ENCODE data around the gene OR10AD1. TPM values are rescaled to one million over a fixed set of nuclear protein-coding genes. Genes with fewer than 3 reads are reported as not detected.
"Not testable (repeated sequence)": the region's sequence is repeated elsewhere in the genome, so short reads cannot be mapped to it uniquely, and the experiment has no call there.

OR10AD1 gene
- total RNA-seq (2014; rRNA removed; shearing (Covaris generic)), result not detected in 2 replicates

GRCh38 chr12:48203192-48203591, at the start of gene OR10AD1:
Gene OR10AD1 (minus strand): TSS chr12:48203292. CDS start chr12:48203292, 0 bp downstream.
- no peak for DNase-seq (ENCODE audit: low read depth in 1 of 2, low spot score in 2 of 2)
- H3K4me3 ChIP-seq, result no peak within 1 kb of the TSS
- no peak within 1 kb of the TSS for H3K27ac ChIP-seq
- H3K27me3 ChIP-seq (replicated peaks), result peaks cover 10% of the 10 kb centered on the region
- H3K36me3 ChIP-seq, result no peaks in the 10 kb centered on the region
- peaks cover 15% of the 10 kb centered on the region for H3K4me1 ChIP-seq (replicated peaks)
- H3K9me3 ChIP-seq (replicated peaks), result peaks cover 29% of the 10 kb centered on the region

GRCh38 chr12:48247181-48247966, 44.3 kb upstream of the OR10AD1 start:
- H3K36me3 ChIP-seq, result no peaks in the 10 kb centered on the region
- no peak overlapping the region for H3K4me3 ChIP-seq
- peaks cover 9% of the 10 kb centered on the region for H3K9me3 ChIP-seq (replicated peaks)
- no peak overlapping the region for H3K27ac ChIP-seq
- DNase-seq (ENCODE audit: low read depth in 1 of 2, low spot score in 2 of 2), result peak in 1 of 2 experiments; percentile 78
- no peaks in the 10 kb centered on the region for H3K4me1 ChIP-seq (replicated peaks)
- H3K27me3 ChIP-seq (replicated peaks), result peaks cover 48% of the 10 kb centered on the region

- Histone ChIP-seq H3K9me3 (replicated peaks) (peaks cover 9% of the 10 kb centered on the region), H3K4me3 (no peak overlapping the region), H3K4me1 (replicated peaks) (no peaks in the 10 kb centered on the region), H3K36me3 (no peaks in the 10 kb centered on the region), H3K27ac (no peak overlapping the region), H3K27me3 (replicated peaks) (peaks cover 29% of the 10 kb centered on the region)
- peak in 1 of 2 experiments; percentile 63 for DNase-seq (ENCODE audit: low read depth in 1 of 2, low spot score in 2 of 2)
These were observed 34.1 kb upstream of the OR10AD1 start for GRCh38 chr12:48237162-48237561.

GRCh38 chr12:48235796-48236333, 32.8 kb upstream of the OR10AD1 start:
- Histone ChIP-seq H3K4me1 (replicated peaks) (no peaks in the 10 kb centered on the region), H3K9me3 (replicated peaks) (peaks cover 7% of the 10 kb centered on the region), H3K36me3 (no peaks in the 10 kb centered on the region), H3K27me3 (replicated peaks) (peaks cover 29% of the 10 kb centered on the region), H3K27ac (no peak overlapping the region), H3K4me3 (no peak overlapping the region)
- peak in 1 of 2 experiments; percentile 68 for DNase-seq (ENCODE audit: low read depth in 1 of 2, low spot score in 2 of 2)

GRCh38 chr12:48231169-48231958, 28.3 kb upstream of the OR10AD1 start:
- DNase-seq (ENCODE audit: low read depth in 1 of 2, low spot score in 2 of 2); H3K9me3 ChIP-seq (replicated peaks); H3K4me1 ChIP-seq (replicated peaks); H3K36me3 ChIP-seq; H3K4me3 ChIP-seq; H3K27ac ChIP-seq: not testable (repeated sequence)
- H3K27me3 ChIP-seq (replicated peaks), result peaks cover 18% of the 10 kb centered on the region

- not testable (repeated sequence) for H3K4me3 ChIP-seq; H3K36me3 ChIP-seq; H3K27me3 ChIP-seq (replicated peaks); H3K9me3 ChIP-seq (replicated peaks); H3K4me1 ChIP-seq (replicated peaks); H3K27ac ChIP-seq
- DNase-seq (ENCODE audit: low read depth in 1 of 2, low spot score in 2 of 2), result peak in 1 of 2 experiments; percentile 69
These were observed 21.4 kb upstream of the OR10AD1 start for GRCh38 chr12:48224533-48224932.

- peak in 1 of 2 experiments; percentile 77 for DNase-seq (ENCODE audit: low read depth in 1 of 2, low spot score in 2 of 2)
- peaks cover 14% of the 10 kb centered on the region for H3K27me3 ChIP-seq (replicated peaks)
- no peak overlapping the region for H3K4me3 ChIP-seq
- peaks cover 6% of the 10 kb centered on the region for H3K4me1 ChIP-seq (replicated peaks)
- no peak overlapping the region for H3K27ac ChIP-seq
- H3K36me3 ChIP-seq, result no peaks in the 10 kb centered on the region
- no peaks in the 10 kb centered on the region for H3K9me3 ChIP-seq (replicated peaks)
These were observed 18.6 kb upstream of the OR10AD1 start for GRCh38 chr12:48221645-48222044.

GRCh38 chr12:48220701-48221100, 17.6 kb upstream of the OR10AD1 start:
- Histone ChIP-seq H3K36me3 (no peaks in the 10 kb centered on the region), H3K27me3 (replicated peaks) (peaks cover 21% of the 10 kb centered on the region), H3K4me3 (no peak overlapping the region), H3K4me1 (replicated peaks) (peaks cover 6% of the 10 kb centered on the region), H3K9me3 (replicated peaks) (no peaks in the 10 kb centered on the region), H3K27ac (no peak overlapping the region)
- DNase-seq (ENCODE audit: low read depth in 1 of 2, low spot score in 2 of 2), result no peak

- peak overlapping the region; percentile 6 for H3K27ac ChIP-seq
- no peak overlapping the region for H3K4me3 ChIP-seq
- no peaks in the 10 kb centered on the region for H3K36me3 ChIP-seq
- no peaks in the 10 kb centered on the region for H3K9me3 ChIP-seq (replicated peaks)
- H3K4me1 ChIP-seq (replicated peaks), result peaks cover 6% of the 10 kb centered on the region
- DNase-seq (ENCODE audit: low read depth in 1 of 2, low spot score in 2 of 2), result peak; percentile 76 to 91
- H3K27me3 ChIP-seq (replicated peaks), result peaks cover 29% of the 10 kb centered on the region
These were observed 16.5 kb upstream of the OR10AD1 start for GRCh38 chr12:48219631-48220030.

- H3K9me3 ChIP-seq (replicated peaks), result no peaks in the 10 kb centered on the region
- no peak overlapping the region for H3K4me3 ChIP-seq
- DNase-seq (ENCODE audit: low read depth in 1 of 2, low spot score in 2 of 2), result no peak
- peaks cover 6% of the 10 kb centered on the region for H3K4me1 ChIP-seq (replicated peaks)
- peaks cover 38% of the 10 kb centered on the region for H3K27me3 ChIP-seq (replicated peaks)
- no peaks in the 10 kb centered on the region for H3K36me3 ChIP-seq
- no peak overlapping the region for H3K27ac ChIP-seq
These were observed 13.7 kb upstream of the OR10AD1 start for GRCh38 chr12:48216785-48217184.

- peaks cover 21% of the 10 kb centered on the region for H3K27me3 ChIP-seq (replicated peaks)
- not testable (repeated sequence) for H3K4me3 ChIP-seq; DNase-seq (ENCODE audit: low read depth in 1 of 2, low spot score in 2 of 2); H3K36me3 ChIP-seq; H3K27ac ChIP-seq; H3K4me1 ChIP-seq (replicated peaks)
- H3K9me3 ChIP-seq (replicated peaks), result peaks cover 33% of the 10 kb centered on the region
These were observed 6.4 kb upstream of the OR10AD1 start for GRCh38 chr12:48209495-48209894.

GRCh38 chr12:48202766-48203165, 326 bp downstream of the OR10AD1 start:
- peaks cover 26% of the 10 kb centered on the region for H3K9me3 ChIP-seq (replicated peaks)
- peak in 1 of 2 experiments; percentile 77 for DNase-seq (ENCODE audit: low read depth in 1 of 2, low spot score in 2 of 2)
- no peak overlapping the region for H3K27ac ChIP-seq
- H3K4me3 ChIP-seq, result no peak overlapping the region
- H3K4me1 ChIP-seq (replicated peaks), result peaks cover 19% of the 10 kb centered on the region
- H3K36me3 ChIP-seq, result no peaks in the 10 kb centered on the region
- peaks cover 10% of the 10 kb centered on the region for H3K27me3 ChIP-seq (replicated peaks)

GRCh38 chr12:48201516-48201915, 1.6 kb downstream of the OR10AD1 start:
- Histone ChIP-seq H3K36me3 (no peaks in the 10 kb centered on the region), H3K4me3 (no peak overlapping the region), H3K4me1 (replicated peaks) (peaks cover 23% of the 10 kb centered on the region), H3K27me3 (replicated peaks) (peaks cover 17% of the 10 kb centered on the region), H3K27ac (no peak overlapping the region), H3K9me3 (replicated peaks) (peaks cover 17% of the 10 kb centered on the region)
- peak in 1 of 2 experiments; percentile 75 for DNase-seq (ENCODE audit: low read depth in 1 of 2, low spot score in 2 of 2)

- peaks cover 16% of the 10 kb centered on the region for H3K27me3 ChIP-seq (replicated peaks)
- peaks cover 23% of the 10 kb centered on the region for H3K4me1 ChIP-seq (replicated peaks)
- no peak overlapping the region for H3K27ac ChIP-seq
- peak in 1 of 2 experiments; percentile 68 for DNase-seq (ENCODE audit: low read depth in 1 of 2, low spot score in 2 of 2)
- H3K9me3 ChIP-seq (replicated peaks), result peaks cover 13% of the 10 kb centered on the region
- H3K36me3 ChIP-seq, result no peaks in the 10 kb centered on the region
- H3K4me3 ChIP-seq, result no peak overlapping the region
These were observed 2.0 kb downstream of the OR10AD1 start for GRCh38 chr12:48201091-48201490.
